GM15510 (cell line): ENCODE results near the gene P2RY4.

Source experiments
- POLR2A ChIP-seq: IDR thresholded peaks from 3 replicates; pipeline ENCODE4 v1.6.1; 2011; ENCODE audit warnings: borderline replicate concordance; ENCODE audit not compliant: insufficient read length; ENCODE audit errors: extremely low read depth

Gene P2RY4

DNA sequence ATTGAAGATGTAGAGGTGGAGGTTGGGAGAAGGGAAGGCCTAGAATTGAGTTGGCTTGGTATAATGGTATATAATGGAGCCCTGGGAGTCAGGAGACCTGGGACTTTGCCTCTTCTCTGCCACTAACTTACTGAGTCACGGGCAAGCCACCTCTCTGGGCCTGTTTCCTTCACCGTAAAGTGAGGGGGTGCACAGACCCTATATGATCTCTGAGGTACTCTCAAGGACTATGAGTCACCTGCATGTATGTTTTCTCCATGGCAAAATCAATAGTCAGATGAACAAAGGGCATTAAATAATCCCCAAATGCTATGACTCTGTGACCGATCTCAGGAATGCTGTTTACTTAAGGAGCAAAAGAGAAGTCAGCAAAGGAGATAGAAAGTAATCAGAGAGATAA is 5.1 kb downstream of the P2RY4 start:
- TF ChIP-seq POLR2A, result no peak

DNA sequence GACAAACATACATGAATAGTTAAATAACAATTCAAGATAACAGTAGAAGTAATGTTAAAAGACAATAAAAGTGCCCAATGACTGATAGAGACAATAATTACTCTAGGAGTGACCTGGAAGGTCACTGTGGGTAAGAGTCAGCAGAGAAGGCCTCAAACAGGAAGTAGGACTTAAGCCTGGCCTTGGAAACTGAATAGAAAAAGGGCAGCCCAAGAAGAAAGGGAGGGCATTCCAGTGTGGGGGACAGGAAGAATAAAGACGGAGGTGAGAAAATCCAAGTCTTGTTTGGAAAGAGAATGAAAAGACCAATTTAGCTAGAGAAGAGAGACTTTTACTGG is 6.0 kb downstream of the P2RY4 start:
- no peak for TF ChIP-seq POLR2A

GRCh38 chrX:70253377-70254062 is 6.5 kb downstream of the P2RY4 start:
- TF ChIP-seq POLR2A, result no peak

GRCh38 chrX:70252491-70252890 is 7.5 kb downstream of the P2RY4 start:
- TF ChIP-seq POLR2A, result no peak

DNA sequence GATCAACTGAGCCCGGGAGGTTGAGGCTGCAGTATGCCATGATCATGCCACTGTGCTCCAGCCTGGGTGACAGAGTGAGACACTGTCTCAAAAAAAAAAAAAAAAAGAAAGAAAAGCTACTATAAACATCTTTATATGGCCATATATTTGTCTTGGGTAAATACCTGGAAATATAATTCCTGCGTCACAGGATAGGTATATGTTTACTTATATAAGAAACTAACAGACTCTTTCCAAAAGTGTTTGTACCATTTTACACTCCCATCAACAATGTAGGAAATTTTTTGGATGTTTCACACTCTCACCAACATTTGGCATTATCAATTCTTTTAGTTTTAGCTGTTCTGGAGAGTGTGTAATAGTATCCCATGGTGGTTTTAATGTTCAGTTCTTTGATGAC is 12.8 kb downstream of the P2RY4 start:
- no peak for TF ChIP-seq POLR2A

- no peak for TF ChIP-seq POLR2A
Observed at GRCh38 chrX:70244881-70245280, 15.1 kb downstream of the P2RY4 start.

DNA sequence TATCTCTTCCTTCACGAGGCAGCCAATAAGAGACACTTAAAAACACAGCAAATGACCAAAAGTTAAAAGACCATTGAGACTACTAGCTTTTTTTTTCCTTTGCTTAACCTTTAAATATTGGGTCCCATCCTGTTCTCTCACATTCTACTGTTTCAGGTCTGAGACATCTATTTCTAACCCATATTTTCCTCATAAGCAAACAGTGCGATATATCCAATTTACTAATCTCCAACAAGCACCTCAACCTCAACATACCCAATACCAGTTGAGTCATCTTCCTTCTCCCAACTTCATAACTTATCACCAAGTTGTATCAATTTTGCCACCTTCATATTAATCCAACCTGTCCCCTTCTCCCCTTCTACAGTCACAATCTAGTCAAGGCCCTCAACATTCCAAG is 18.5 kb downstream of the P2RY4 start:
- no peak for TF ChIP-seq POLR2A

GRCh38 chrX:70240751-70241150 is 19.3 kb downstream of the P2RY4 start:
- TF ChIP-seq POLR2A, result no peak

- no peak for TF ChIP-seq POLR2A
Observed at GRCh38 chrX:70234355-70234754, 25.6 kb downstream of the P2RY4 start, which contains the start of gene AWAT1. TSS of gene AWAT1 (plus strand) at chrX:70234655. CDS start at chrX:70234696, 41 bp downstream.

DNA sequence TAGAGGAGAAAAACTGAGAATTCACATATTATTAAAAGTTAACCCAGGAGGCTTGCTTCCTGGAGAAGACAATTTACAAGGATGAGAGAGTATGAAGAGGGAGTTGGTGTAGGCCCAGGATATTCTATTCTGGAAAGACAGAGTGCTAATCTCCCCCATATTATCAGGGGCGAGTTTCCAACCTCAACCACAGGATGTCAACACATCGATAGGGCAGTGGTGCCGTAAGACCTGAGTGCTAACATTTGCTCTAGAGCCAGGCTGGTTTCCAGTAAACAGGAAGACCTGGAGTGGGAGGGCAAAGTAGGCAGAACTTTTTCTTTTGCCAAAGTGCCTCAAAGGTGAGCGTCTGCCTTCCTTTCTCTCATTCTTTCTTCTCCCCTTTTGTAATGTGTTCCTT is 28.3 kb downstream of the P2RY4 start:
- no peak for TF ChIP-seq POLR2A

DNA sequence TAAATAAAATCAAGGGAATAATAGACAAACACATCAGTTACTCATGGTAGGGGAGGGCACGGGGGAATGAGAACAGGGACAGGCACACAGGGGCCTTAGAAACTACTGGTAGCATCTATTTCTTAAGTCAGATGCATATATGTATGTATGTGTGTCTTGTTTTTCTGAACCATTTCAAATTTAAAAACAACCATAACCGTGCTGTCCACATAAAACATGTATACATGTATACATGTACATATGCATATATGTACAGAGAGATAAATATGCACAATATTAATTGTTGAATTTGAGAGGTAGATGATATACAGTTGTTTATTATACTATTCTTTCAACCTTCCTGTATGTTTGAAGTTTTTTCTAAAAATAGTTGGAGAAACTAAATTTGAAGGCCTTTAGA is 33.3 kb downstream of the P2RY4 start:
- TF ChIP-seq POLR2A, result no peak

GRCh38 chrX:70226048-70226447 is 34.0 kb downstream of the P2RY4 start:
- TF ChIP-seq POLR2A, result no peak

DNA sequence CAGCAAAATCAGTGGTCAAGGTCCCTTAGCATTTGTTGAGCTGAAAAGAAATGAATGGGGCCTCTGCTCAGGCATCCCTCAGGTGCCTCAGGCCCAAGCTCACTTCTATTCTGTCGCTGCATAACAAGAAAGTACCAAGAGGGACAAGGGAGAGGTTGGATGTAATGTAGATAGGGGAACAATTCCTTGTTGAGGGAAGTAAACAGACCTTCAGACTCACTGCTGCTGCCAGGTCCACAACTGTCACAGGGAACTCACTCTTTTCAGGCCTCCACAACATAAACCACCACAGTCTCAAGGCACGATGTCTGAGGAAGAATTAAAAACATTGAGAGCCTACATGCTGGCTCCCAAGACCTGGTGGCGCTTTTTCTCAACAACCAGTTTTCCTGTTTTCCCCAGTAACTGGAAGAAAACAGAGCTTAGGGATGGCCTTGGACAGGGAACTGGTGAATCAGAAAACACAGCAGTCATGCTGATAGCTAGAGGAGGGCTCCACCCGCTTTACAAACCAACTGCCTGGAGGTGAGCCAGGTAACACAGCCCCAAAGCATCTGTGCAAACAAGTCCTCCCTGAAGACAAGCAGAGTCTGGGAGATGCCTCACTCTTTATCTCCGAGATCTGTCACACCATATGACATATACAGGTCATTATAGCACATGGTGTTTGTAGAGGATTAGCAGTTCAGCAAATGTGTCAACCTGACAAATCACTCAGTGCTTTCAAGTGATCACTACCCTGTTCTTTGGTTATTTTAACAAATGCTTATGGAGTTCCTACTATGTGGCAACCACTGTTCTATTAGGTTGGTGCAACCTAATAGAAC is 39.9 kb downstream of the P2RY4 start:
- TF ChIP-seq POLR2A, result no peak

GRCh38 chrX:70208479-70208878 is 51.5 kb downstream of the P2RY4 start:
- no peak for TF ChIP-seq POLR2A
